Psoas muscle (tissue), 8 donors: ENCODE measurements around the gene MYO10. TPM values are rescaled to one million over a fixed set of nuclear protein-coding genes. Genes with fewer than 3 reads are reported as not detected.

Experiments
- ATAC-seq, 4 donors: fragments of 200-7000 bp; cut with Tn5 transposase; one replicate each; pipeline ENCODE4 v1.9.1; 2020; ENCODE audit warnings: moderate library complexity in 3 of 4, mild to moderate bottlenecking in 2 of 4
- DNase-seq, 2 donors: peaks; one replicate each; pipeline ENCODE4 v3.0.0-alpha.2; 2020
- H3K27ac ChIP-seq: fragments of 200-600 bp; one replicate; pipeline ENCODE4 v1.8.0; 2022
- H3K27me3 ChIP-seq, 3 donors: fragments of 200-600 bp in 1 of 3; one replicate each; pipeline versions ENCODE4 v1.6.1 to v1.8.0; 2013 to 2022; ENCODE audit warnings: low read length in 2 of 3, mild to moderate bottlenecking in 2 of 3, moderate library complexity in 1 of 3; ENCODE audit not compliant: insufficient read depth in 3 of 3
- H3K36me3 ChIP-seq, 2 donors: fragments of 200-600 bp in 1 of 2; one replicate each; pipeline versions ENCODE4 v1.6.1 to v1.8.0; 2013 to 2022; ENCODE audit warnings: low read depth in 1 of 2, mild to moderate bottlenecking in 1 of 2, moderate library complexity in 1 of 2; ENCODE audit not compliant: insufficient read depth in 1 of 2
- H3K4me1 ChIP-seq: fragments of 200-600 bp; one replicate; pipeline ENCODE4 v1.8.0; 2022
- H3K4me3 ChIP-seq: fragments of 200-600 bp; one replicate; pipeline ENCODE4 v1.8.0; 2022; ENCODE audit warnings: mild to moderate bottlenecking
- H3K9me3 ChIP-seq: fragments of 200-600 bp; one replicate; pipeline ENCODE4 v1.8.0; 2022
- CTCF ChIP-seq: fragments of 200-600 bp; IDR thresholded peaks from one replicate; pipeline ENCODE4 v1.8.0; 2022; ENCODE audit warnings: antibody characterized with exemption
- WGBS, 3 donors: extraction: QIAGEN DNeasy Blood & Tissue Kit; methylation state at CpG; one replicate each; pipeline versions ENCODE4 v1.1.6 to v1.1.7; 2013; 5-methylcytosine and 5-hydroxymethylcytosine counted together
- intact Hi-C, 2 donors: fragments of 100-400 bp; cut with DNase I; formaldehyde crosslinking; loops; one replicate each; pipeline versions ENCODE4 v1.11.0 to v1.14.2; 2022
- polyA plus RNA-seq, 3 donors: library from polyadenylated mRNA; stranded (reverse); fragments of 200-250 nt; gene quantifications; one replicate each; pipeline ENCODE4 v1.2.3, GENCODE V29; 2013
- total RNA-seq, 4 donors: library from RNA; stranded (reverse); fragmentation: NEBNext Ultra II Directional in 2 of 4; extraction: Animal tissue kit (Norgen Biotek cat#: 25700) in 2 of 4; gene quantifications; one replicate each; pipeline versions ENCODE4 v1.2.1 to v1.2.4, GENCODE V29; 2021 to 2023
- donor health status: healthy with polysubstance abuse.
- donor health status: DM: no; HTN: no; CAD: no; lungs with moderate emphysema.
- donor health status: Bipolar disorder and iron deficiency.
- donor health status: healthy.
- donor health status: DM: yes; HTN: yes; CAD: no.
- donor health status: DM: no; HTN: no; CAD: no.
- donor health status: DM: no; HTN: no; CAD: no.
- donor health status: DM: yes; HTN: yes; CAD: no.

The MYO10 gene
- total and polyA plus RNA-seq, 7 donors, result 1.8 to 10.9 (median 10.0) TPM

GRCh38 chr5:16903480-16904300 lies 32.4 kb downstream of the MYO10 start:
- no peaks in the 10 kb centered on the region for H3K9me3 ChIP-seq
- no peaks in the 10 kb centered on the region for H3K27me3 ChIP-seq
- no peaks in the 10 kb centered on the region for H3K4me1 ChIP-seq
- WGBS, 3 donors, result 66 to 82% (median 71%) methylated on average over 7 of the region's 7 CpGs
- ATAC-seq, result peak in 1 of 4 donors; percentile 39
- DNase-seq, result no peak
- no peaks in the 10 kb centered on the region for H3K36me3 ChIP-seq
- no peak overlapping the region for H3K27ac ChIP-seq
- no peak for TF ChIP-seq CTCF
- intact Hi-C loops, result no loop called here
- no peak overlapping the region for H3K4me3 ChIP-seq

- intact Hi-C loops, result no loop called here
- DNase-seq (peak in 1 of 2 donors; percentile 61), ATAC-seq (peak; percentile 51 to 93 (median 77))
These were observed 33.2 kb downstream of the MYO10 start for GRCh38 chr5:16902846-16903245.

GRCh38 chr5:16901021-16901644 lies 35.0 kb downstream of the MYO10 start:
- Histone ChIP-seq H3K27ac (no peak overlapping the region), H3K9me3 (no peaks in the 10 kb centered on the region), H3K36me3 (no peaks in the 10 kb centered on the region), H3K4me3 (no peak overlapping the region), H3K4me1 (peaks cover 4% of the 10 kb centered on the region), H3K27me3 (no peaks in the 10 kb centered on the region)
- DNase-seq (no peak), ATAC-seq (no peak)
- intact Hi-C loops, result no loop called here
- WGBS, 3 donors, result 80 to 91% (median 83%) methylated on average over 13 of the region's 13 CpGs
- no peak for TF ChIP-seq CTCF

More at GRCh38 chr5:16902846-16903245, 33.2 kb downstream of the MYO10 start:
- no peaks in the 10 kb centered on the region for H3K4me1 ChIP-seq
- no peaks in the 10 kb centered on the region for H3K36me3 ChIP-seq
- H3K27ac ChIP-seq, result no peak overlapping the region
- H3K4me3 ChIP-seq, result no peak overlapping the region
- TF ChIP-seq CTCF, result no peak
- H3K9me3 ChIP-seq, result no peaks in the 10 kb centered on the region
- H3K27me3 ChIP-seq, result no peaks in the 10 kb centered on the region
- 29 to 47% (median 36%) methylated on average over 9 of the region's 9 CpGs for WGBS, 3 donors

GRCh38 chr5:16899171-16899570 lies 36.9 kb downstream of the MYO10 start:
- no peaks in the 10 kb centered on the region for H3K9me3 ChIP-seq
- intact Hi-C loops, result no loop called here
- H3K4me1 ChIP-seq, result peaks cover 7% of the 10 kb centered on the region
- 90 to 93% (median 92%) methylated on average over 12 of the region's 12 CpGs for WGBS, 3 donors
- no peak overlapping the region for H3K4me3 ChIP-seq
- TF ChIP-seq CTCF, result no peak
- no peak overlapping the region for H3K27ac ChIP-seq
- DNase-seq (no peak), ATAC-seq (no peak)
- H3K27me3 ChIP-seq, result no peaks in the 10 kb centered on the region
- no peaks in the 10 kb centered on the region for H3K36me3 ChIP-seq
